Measurements from ENCODE around the gene E2F3. TPM values are rescaled to one million over a fixed set of nuclear protein-coding genes. Genes with fewer than 3 reads are reported as not detected.
A peak's percentile ranks its signal among the peaks of the same experiment; 100 is the strongest.

E2F3 gene
- total RNA-seq, 1 donor = 6.2 TPM

DNA sequence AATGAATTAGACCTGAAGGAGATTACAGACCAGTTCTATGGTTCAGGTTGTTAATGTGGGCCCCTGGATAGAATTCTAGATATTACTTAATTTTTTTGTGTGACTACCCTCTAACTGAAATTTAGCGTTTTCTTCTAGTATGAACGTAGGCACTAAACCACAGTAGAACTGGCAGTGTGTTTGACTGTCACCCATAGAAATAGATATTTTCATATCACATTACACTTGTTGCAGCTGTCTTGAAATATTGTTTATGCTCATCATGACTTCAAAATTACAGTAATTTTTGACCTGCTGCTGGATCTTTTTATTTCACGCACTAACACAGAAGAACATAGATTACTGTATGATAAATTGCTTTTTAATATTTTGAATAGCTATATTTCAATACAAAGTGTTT, 31.6 kb downstream of the E2F3 start:
- DNase-seq (ENCODE audit: insufficient read length, low spot score, missing footprints) = no peak
- Histone ChIP-seq H3K27ac (ENCODE audit: low read depth, low read length) (no peak overlapping the region), H3K27me3 (ENCODE audit: insufficient read depth, low read length) (no peaks in the 10 kb centered on the region), H4K20me1 (ENCODE audit: insufficient read depth, low read length) (peaks cover 48% of the 10 kb centered on the region), H3K4me1 (ENCODE audit: insufficient read depth, low read length) (peaks cover 6% of the 10 kb centered on the region), H3K9me3 (ENCODE audit: low read depth, low read length) (no peaks in the 10 kb centered on the region), H3K36me3 (ENCODE audit: insufficient read depth, low read length) (peaks cover 10% of the 10 kb centered on the region), H3K79me2 (ENCODE audit: insufficient read depth, low read length) (peaks cover 90% of the 10 kb centered on the region), H2AFZ (ENCODE audit: low read length) (no peak overlapping the region), H3K4me3 (ENCODE audit: insufficient read depth, low read length) (no peak overlapping the region), H3K4me2 (ENCODE audit: insufficient read depth, low read length) (no peak overlapping the region)
- TF ChIP-seq, protein P1, sequence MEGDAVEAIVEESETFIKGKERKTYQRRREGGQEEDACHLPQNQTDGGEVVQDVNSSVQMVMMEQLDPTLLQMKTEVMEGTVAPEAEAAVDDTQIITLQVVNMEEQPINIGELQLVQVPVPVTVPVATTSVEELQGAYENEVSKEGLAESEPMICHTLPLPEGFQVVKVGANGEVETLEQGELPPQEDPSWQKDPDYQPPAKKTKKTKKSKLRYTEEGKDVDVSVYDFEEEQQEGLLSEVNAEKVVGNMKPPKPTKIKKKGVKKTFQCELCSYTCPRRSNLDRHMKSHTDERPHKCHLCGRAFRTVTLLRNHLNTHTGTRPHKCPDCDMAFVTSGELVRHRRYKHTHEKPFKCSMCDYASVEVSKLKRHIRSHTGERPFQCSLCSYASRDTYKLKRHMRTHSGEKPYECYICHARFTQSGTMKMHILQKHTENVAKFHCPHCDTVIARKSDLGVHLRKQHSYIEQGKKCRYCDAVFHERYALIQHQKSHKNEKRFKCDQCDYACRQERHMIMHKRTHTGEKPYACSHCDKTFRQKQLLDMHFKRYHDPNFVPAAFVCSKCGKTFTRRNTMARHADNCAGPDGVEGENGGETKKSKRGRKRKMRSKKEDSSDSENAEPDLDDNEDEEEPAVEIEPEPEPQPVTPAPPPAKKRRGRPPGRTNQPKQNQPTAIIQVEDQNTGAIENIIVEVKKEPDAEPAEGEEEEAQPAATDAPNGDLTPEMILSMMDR (IDR thresholded peaks at IDR 0.05; ENCODE audit: extremely low read depth, low read depth, low read length) = no peak

DNA sequence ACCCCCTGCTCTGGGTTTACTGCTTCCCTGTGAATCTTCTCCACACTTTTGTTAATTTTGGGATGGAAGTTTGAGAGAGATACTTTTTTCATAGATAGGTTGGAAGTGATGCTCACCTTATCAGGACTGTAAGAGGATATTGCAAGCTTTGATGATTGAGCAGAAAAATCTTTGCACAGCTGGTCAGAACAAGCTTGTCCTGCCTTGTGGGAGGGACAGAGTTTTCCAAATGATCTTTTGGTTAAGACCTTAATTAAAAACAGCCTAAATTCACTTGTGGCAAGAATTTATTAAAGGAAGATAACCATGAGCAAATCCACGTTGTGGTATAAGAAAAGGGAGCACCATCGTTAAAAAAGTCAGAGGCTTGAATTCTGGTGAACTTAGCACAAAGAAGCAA, 32.2 kb downstream of the E2F3 start:
- Histone ChIP-seq H3K27ac (ENCODE audit: low read depth, low read length) (no peak overlapping the region), H3K4me2 (ENCODE audit: insufficient read depth, low read length) (no peak overlapping the region), H3K9me3 (ENCODE audit: low read depth, low read length) (no peaks in the 10 kb centered on the region), H3K36me3 (ENCODE audit: insufficient read depth, low read length) (peaks cover 10% of the 10 kb centered on the region), H2AFZ (ENCODE audit: low read length) (no peak overlapping the region), H3K79me2 (ENCODE audit: insufficient read depth, low read length) (peaks cover 90% of the 10 kb centered on the region), H3K27me3 (ENCODE audit: insufficient read depth, low read length) (no peaks in the 10 kb centered on the region), H4K20me1 (ENCODE audit: insufficient read depth, low read length) (peaks cover 50% of the 10 kb centered on the region), H3K4me1 (ENCODE audit: insufficient read depth, low read length) (peaks cover 4% of the 10 kb centered on the region), H3K4me3 (ENCODE audit: insufficient read depth, low read length) (no peak overlapping the region)
- TF ChIP-seq, protein P1 (IDR thresholded peaks at IDR 0.05; ENCODE audit: extremely low read depth, low read depth, low read length) = no peak
- no peak for DNase-seq (ENCODE audit: insufficient read length, low spot score, missing footprints)

DNA sequence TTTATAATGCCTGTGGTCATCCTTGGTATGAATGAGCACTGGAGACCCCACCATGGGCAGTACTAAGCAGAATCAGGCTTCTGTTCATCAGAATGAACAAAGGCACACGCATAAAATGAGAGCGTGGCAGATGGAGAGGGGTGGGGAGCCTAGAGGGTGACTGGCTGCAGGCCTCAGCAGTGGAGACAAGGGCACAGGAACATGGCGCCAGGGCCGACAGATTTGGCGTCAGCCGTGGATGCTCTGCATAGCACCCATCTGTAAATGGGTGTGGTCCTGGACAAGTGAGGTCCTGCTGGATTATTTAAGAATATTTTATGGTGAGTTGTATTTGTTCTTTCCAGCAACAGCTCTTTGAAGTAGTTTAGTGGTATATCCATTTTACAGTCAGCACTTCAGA, 33.1 kb downstream of the E2F3 start:
- TF ChIP-seq, protein P1 (IDR thresholded peaks at IDR 0.05; ENCODE audit: extremely low read depth, low read depth, low read length) = no peak
- Histone ChIP-seq H2AFZ (ENCODE audit: low read length) (no peak overlapping the region), H4K20me1 (ENCODE audit: insufficient read depth, low read length) (peaks cover 46% of the 10 kb centered on the region), H3K4me3 (ENCODE audit: insufficient read depth, low read length) (no peak overlapping the region), H3K27ac (ENCODE audit: low read depth, low read length) (no peak overlapping the region), H3K27me3 (ENCODE audit: insufficient read depth, low read length) (no peaks in the 10 kb centered on the region), H3K4me2 (ENCODE audit: insufficient read depth, low read length) (no peak overlapping the region), H3K4me1 (ENCODE audit: insufficient read depth, low read length) (peaks cover 3% of the 10 kb centered on the region), H3K36me3 (ENCODE audit: insufficient read depth, low read length) (peaks cover 10% of the 10 kb centered on the region), H3K9me3 (ENCODE audit: low read depth, low read length) (no peaks in the 10 kb centered on the region), H3K79me2 (ENCODE audit: insufficient read depth, low read length) (peaks cover 89% of the 10 kb centered on the region)
- DNase-seq (ENCODE audit: insufficient read length, low spot score, missing footprints) = peak; percentile 62

DNA sequence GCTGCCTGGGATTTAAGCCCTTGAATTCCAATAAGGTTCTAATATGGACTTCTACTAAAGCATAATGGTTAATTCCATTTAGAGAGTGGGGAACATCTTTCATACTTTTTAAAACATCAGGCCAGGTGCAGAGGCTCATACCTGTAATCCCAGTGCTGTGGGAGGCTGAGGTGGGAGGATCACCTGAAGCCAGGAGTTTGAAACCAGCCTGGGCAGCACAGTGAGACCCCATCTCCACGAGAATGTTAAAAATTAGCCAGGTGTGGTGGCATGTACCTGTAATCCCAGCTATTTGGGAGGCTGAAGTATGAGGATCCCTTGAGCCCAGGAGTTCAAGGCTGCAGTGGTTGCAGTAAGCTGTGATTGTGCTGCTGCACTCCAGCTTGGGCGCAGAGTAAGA, 35.0 kb downstream of the E2F3 start:
- H3K9me3 ChIP-seq (ENCODE audit: low read depth, low read length) = no peaks in the 10 kb centered on the region
- H3K79me2 ChIP-seq (ENCODE audit: insufficient read depth, low read length) = peaks cover 91% of the 10 kb centered on the region
- TF ChIP-seq, protein P1 (IDR thresholded peaks at IDR 0.05; ENCODE audit: extremely low read depth, low read depth, low read length) = no peak
- no peak overlapping the region for H3K4me2 ChIP-seq (ENCODE audit: insufficient read depth, low read length)
- H3K4me3 ChIP-seq (ENCODE audit: insufficient read depth, low read length) = no peak overlapping the region
- no peak overlapping the region for H3K27ac ChIP-seq (ENCODE audit: low read depth, low read length)
- H4K20me1 ChIP-seq (ENCODE audit: insufficient read depth, low read length) = peaks cover 36% of the 10 kb centered on the region
- peaks cover 1% of the 10 kb centered on the region for H3K36me3 ChIP-seq (ENCODE audit: insufficient read depth, low read length)
- H3K27me3 ChIP-seq (ENCODE audit: insufficient read depth, low read length) = no peaks in the 10 kb centered on the region
- H2AFZ ChIP-seq (ENCODE audit: low read length) = no peak overlapping the region
- no peak for DNase-seq (ENCODE audit: insufficient read length, low spot score, missing footprints)
- peaks cover 3% of the 10 kb centered on the region for H3K4me1 ChIP-seq (ENCODE audit: insufficient read depth, low read length)

Data from osteoblast (primary cell).